ENCODE results near the gene SGPP2.

SGPP2 gene

GRCh38 chr2:222592176-222592575 is 167.8 kb downstream of the SGPP2 start:
- DNase-seq = no peak

- DNase-seq = no peak
Measured at GRCh38 chr2:222594679-222595078, 170.3 kb downstream of the SGPP2 start.

GRCh38 chr2:222595581-222595980 is 171.2 kb downstream of the SGPP2 start:
- DNase-seq = no peak

GRCh38 chr2:222598611-222599010 is 174.3 kb downstream of the SGPP2 start:
- no peak for DNase-seq

GRCh38 chr2:222603501-222603900 is 179.2 kb downstream of the SGPP2 start:
- DNase-seq = no peak

- no peak for DNase-seq
Measured at GRCh38 chr2:222604749-222605515, 180.6 kb downstream of the SGPP2 start.

GRCh38 chr2:222606306-222606705 is 182.0 kb downstream of the SGPP2 start:
- DNase-seq = no peak

- no peak for DNase-seq
Measured at GRCh38 chr2:222608081-222608480, 183.7 kb downstream of the SGPP2 start.

- no peak for DNase-seq
Measured at GRCh38 chr2:222609381-222609780, 185.0 kb downstream of the SGPP2 start.
